ENCODE results near the gene RALGAPA2. TPM values are rescaled to one million over a fixed set of nuclear protein-coding genes. Genes with fewer than 3 reads are reported as not detected.

RALGAPA2 gene
- total and polyA plus RNA-seq, 2 donors (not counting 3 experiments of a cell fraction or from before 2014, with no cell fraction given), result 10.0 to 46.8 TPM

- FAIRE-seq (no peak), DNase-seq (ENCODE audit: low read depth, low spot score) (peak; percentile 35)
- Histone ChIP-seq H4K20me1 (replicated peaks; ENCODE audit: control insufficient read depth, extremely low read depth, insufficient read depth, low read length) (no peaks in the 10 kb centered on the region), H3K36me3 (ENCODE audit: control insufficient read depth in 2 of 2, extremely low read depth in 1 of 2, insufficient read depth in 2 of 2, low read length in 2 of 2) (peaks cover 6 to 11% of the 10 kb centered on the region in 2 experiments), H2AFZ (ENCODE audit: low read depth, low read length) (no peak overlapping the region), H3K9me1 (replicated peaks; ENCODE audit: control insufficient read depth, extremely low read depth, insufficient read depth, low read length) (no peaks in the 10 kb centered on the region), H3K27ac (ENCODE audit: insufficient read depth, low read depth, low read length) (no peak overlapping the region), H3K27me3 (ENCODE audit: control insufficient read depth in 2 of 2, insufficient read depth in 2 of 2, low read length in 2 of 2) (no peaks in the 10 kb centered on the region), H3K4me2 (ENCODE audit: insufficient read depth, low read length) (no peak overlapping the region), H3K9ac (replicated peaks; ENCODE audit: extremely low read depth, insufficient read depth, low read length) (no peak overlapping the region), H3K9me3 (replicated peaks; ENCODE audit: control insufficient read depth, insufficient read depth, low read length) (no peaks in the 10 kb centered on the region), H3K79me2 (ENCODE audit: control insufficient read depth, insufficient read depth, low read length) (no peaks in the 10 kb centered on the region), H3K4me3 (replicated peaks in 1 of 3; ENCODE audit: insufficient read depth in 1 of 3, low read depth in 1 of 3, low read length in 3 of 3) (no peak overlapping the region), H3K4me1 (ENCODE audit: control insufficient read depth, extremely low read depth, insufficient read depth, low read length) (no peaks in the 10 kb centered on the region)
- intact Hi-C loops (cut with micrococcal nuclease) (loop anchor here (1.0 to 2.0 kb wide), 3 partner anchors 232 to 511 kb away; no protein-coding TSS in a partner anchor), dilution Hi-C loops (cut with MboI; ENCODE audit: extremely low pct_ligation_motif_present, low sequenced_read_pairs) (no loop called here)
- ChIA-PET POLR2A (no interaction called here), CTCF (interaction anchor here (0.5 to 2.7 kb wide), 46 partner anchors 8 to 969 kb away, joined by 3 to 52 read pairs (median 4); no protein-coding TSS in a partner anchor)
- TF ChIP-seq POLR2AphosphoS5 (IDR thresholded peaks at IDR 0.05; ENCODE audit: insufficient read depth, low read depth, low read length) (no peak), CTCF (IDR thresholded peaks at IDR 0.05; ENCODE audit: extremely low read depth in 1 of 2, insufficient read depth in 1 of 2, low read depth in 1 of 2, low read length in 2 of 2) (peak; percentile 35 to 47)
- no TSS peak for BruUV-seq (replicated peaks)
These were observed 118.8 kb downstream of the RALGAPA2 start for GRCh38 chr20:20593447-20594170.

GRCh38 chr20:20585146-20585545 lies 127.3 kb downstream of the RALGAPA2 start:
- Histone ChIP-seq H3K36me3 (ENCODE audit: control insufficient read depth in 2 of 2, extremely low read depth in 1 of 2, insufficient read depth in 2 of 2, low read length in 2 of 2) (peaks cover 16% of the 10 kb centered on the region in 2 experiments), H3K9ac (replicated peaks; ENCODE audit: extremely low read depth, insufficient read depth, low read length) (no peak overlapping the region), H3K4me3 (replicated peaks in 1 of 3; ENCODE audit: insufficient read depth in 1 of 3, low read depth in 1 of 3, low read length in 3 of 3) (no peak overlapping the region), H3K9me3 (replicated peaks; ENCODE audit: control insufficient read depth, insufficient read depth, low read length) (no peaks in the 10 kb centered on the region), H3K4me1 (ENCODE audit: control insufficient read depth, extremely low read depth, insufficient read depth, low read length) (no peaks in the 10 kb centered on the region), H4K20me1 (replicated peaks; ENCODE audit: control insufficient read depth, extremely low read depth, insufficient read depth, low read length) (no peaks in the 10 kb centered on the region), H3K9me1 (replicated peaks; ENCODE audit: control insufficient read depth, extremely low read depth, insufficient read depth, low read length) (no peaks in the 10 kb centered on the region), H2AFZ (ENCODE audit: low read depth, low read length) (no peak overlapping the region), H3K4me2 (ENCODE audit: insufficient read depth, low read length) (no peak overlapping the region), H3K27me3 (ENCODE audit: control insufficient read depth in 2 of 2, insufficient read depth in 2 of 2, low read length in 2 of 2) (no peaks in the 10 kb centered on the region), H3K79me2 (ENCODE audit: control insufficient read depth, insufficient read depth, low read length) (no peaks in the 10 kb centered on the region), H3K27ac (ENCODE audit: insufficient read depth, low read depth, low read length) (no peak overlapping the region)
- no peak for FAIRE-seq
- no peak for DNase-seq (ENCODE audit: low read depth, low spot score)
- CTCF ChIA-PET, result interaction anchor here (1.5 to 1.9 kb wide), 2 partner anchors 9 to 11 kb away, joined by 3 to 6 read pairs; no protein-coding TSS in a partner anchor
- dilution Hi-C loops (cut with MboI; ENCODE audit: extremely low pct_ligation_motif_present, low sequenced_read_pairs) (no loop called here), intact Hi-C loops (cut with micrococcal nuclease) (no loop called here)
- no peak for TF ChIP-seq MYC (IDR thresholded peaks at IDR 0.05; ENCODE audit: low read depth, low read length)
- POLR2A ChIA-PET, result no interaction called here
- BruUV-seq (replicated peaks), result no TSS peak

Measured in endothelial cell of umbilical vein (primary cell).